GM12801 (cell line): Measurements from ENCODE around the gene CTIF.

Source experiments
- CTCF ChIP-seq: IDR thresholded peaks from one replicate; pipeline ENCODE4 v1.5.1; 2011; ENCODE audit warnings: control low read depth; ENCODE audit not compliant: insufficient read length; ENCODE audit errors: extremely low read depth

The CTIF gene

GRCh38 chr18:48781163-48781987 is 242.5 kb downstream of the CTIF start:
- no peak for TF ChIP-seq CTCF

GRCh38 chr18:48781988-48782363 is 243.1 kb downstream of the CTIF start:
- TF ChIP-seq CTCF, result no peak

GRCh38 chr18:48782381-48782861 is 243.6 kb downstream of the CTIF start:
- TF ChIP-seq CTCF, result no peak

DNA sequence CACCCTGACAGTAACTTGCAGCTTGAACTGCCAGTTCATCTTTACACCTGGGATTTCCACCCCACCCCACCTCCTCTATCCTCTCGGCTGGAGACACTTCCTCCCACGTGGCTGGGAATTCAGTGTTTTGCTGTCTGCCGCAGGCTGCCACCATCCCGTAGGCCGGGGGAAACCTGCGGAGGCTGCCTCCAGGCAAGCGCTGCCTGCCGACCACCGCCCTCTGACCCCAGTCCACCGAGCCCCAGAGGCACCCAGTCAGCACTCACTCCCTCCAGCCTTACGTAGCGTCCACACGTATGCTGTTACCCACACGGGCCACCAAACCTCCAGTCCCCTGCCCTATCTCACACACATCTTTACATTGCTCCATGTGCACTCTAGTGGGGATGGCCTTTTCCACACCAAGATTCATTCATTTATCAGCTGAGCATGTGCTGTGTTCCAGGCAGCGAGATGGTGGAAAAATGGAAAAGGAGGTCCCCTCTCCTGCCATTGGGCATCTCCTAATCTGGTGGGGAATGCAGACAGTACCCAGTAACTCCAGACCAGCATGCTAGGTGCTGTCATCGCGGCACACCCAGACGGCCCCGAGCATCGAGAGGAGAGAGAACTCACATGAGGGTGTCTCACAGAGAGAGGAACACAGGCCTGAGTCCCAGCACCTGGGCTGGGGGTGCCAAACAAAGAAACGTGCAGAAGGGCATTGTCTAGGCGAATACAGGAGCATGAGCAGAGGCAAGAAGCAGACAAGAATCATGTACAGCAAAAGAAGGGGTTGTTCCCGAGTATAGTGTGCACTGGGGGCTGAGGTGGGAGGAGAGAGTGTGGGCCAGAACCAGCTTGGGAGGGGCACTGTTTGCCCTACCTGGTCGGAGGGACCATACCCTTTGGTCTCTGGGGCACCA is 245.0 kb downstream of the CTIF start:
- no peak for TF ChIP-seq CTCF

DNA sequence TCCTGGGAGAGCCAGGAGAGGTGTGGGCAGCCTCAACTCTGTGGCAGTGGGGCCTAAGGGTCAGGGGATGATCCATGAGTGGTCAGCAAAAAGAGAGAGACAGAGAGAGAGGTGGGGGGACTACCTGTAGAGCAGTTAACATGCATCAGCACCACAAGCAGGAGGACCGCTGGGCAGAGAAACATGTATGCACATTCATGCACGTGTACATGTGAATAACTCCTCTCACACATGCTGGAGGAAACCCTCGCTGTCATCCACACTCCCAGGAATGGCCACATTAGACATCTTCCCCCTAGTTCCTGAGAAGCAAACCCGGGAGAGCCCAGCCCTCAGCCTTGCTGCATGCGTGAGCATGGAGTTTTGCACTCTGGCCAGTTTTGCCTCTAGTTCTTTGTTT is 245.8 kb downstream of the CTIF start:
- TF ChIP-seq CTCF, result no peak

DNA sequence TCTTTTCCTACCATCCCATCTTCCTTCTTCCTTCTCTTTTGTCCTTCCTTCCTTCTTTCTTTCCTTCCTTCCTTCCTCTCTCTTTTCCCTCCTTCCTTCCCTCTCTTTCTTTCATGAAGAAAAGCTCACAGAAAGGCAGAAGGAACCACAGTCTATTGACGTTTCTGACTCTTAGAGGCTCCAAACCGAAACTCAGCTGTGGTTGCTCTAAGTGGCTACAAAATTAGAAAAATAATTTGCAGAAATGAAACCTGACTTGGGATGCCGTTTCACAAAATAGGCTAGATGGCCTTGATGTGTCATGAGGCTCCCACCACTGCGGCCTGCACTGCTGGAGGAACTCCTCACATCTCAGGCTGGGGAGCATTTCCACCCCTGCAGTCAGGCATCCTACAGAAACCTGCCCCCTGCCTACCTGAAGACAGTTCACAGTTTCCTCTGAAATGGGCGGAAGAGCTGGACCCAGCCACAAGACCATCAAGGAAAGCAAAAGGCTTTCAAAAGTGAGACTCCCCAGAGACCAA is 246.3 kb downstream of the CTIF start:
- TF ChIP-seq CTCF, result no peak
